HG03196 (cell line): Measurements from ENCODE around the gene VWA2.

Experiments
- ATAC-seq: cut with Tn5 transposase; IDR thresholded peaks from one replicate; pipeline ENCODE4 v1.9.1; 2021; ENCODE audit not compliant: unreplicated experiment

VWA2 gene

GRCh38 chr10:114293075-114293474, 54.0 kb downstream of the VWA2 start:
- ATAC-seq, result no peak

GRCh38 chr10:114294549-114294948, 55.5 kb downstream of the VWA2 start:
- no peak for ATAC-seq

- ATAC-seq, result no peak
Measured at GRCh38 chr10:114295393-114295792, 56.3 kb downstream of the VWA2 start.

- ATAC-seq, result no peak
Measured at GRCh38 chr10:114297136-114297705, 58.2 kb downstream of the VWA2 start.

GRCh38 chr10:114300036-114300645, 61.1 kb downstream of the VWA2 start:
- no peak for ATAC-seq

- no peak for ATAC-seq
Measured at GRCh38 chr10:114301177-114301576, 62.1 kb downstream of the VWA2 start.

GRCh38 chr10:114301951-114302710, 63.1 kb downstream of the VWA2 start:
- ATAC-seq, result no peak

GRCh38 chr10:114303556-114303955, 64.5 kb downstream of the VWA2 start:
- ATAC-seq, result no peak

GRCh38 chr10:114304017-114304570, 65.0 kb downstream of the VWA2 start:
- ATAC-seq, result peak; percentile 77

GRCh38 chr10:114304571-114305421, 65.7 kb downstream of the VWA2 start:
- ATAC-seq, result peak; percentile 53

- ATAC-seq, result no peak
Measured at GRCh38 chr10:114305521-114305925, 66.5 kb downstream of the VWA2 start.

GRCh38 chr10:114306116-114306973, 67.3 kb downstream of the VWA2 start:
- ATAC-seq, result no peak

GRCh38 chr10:114307731-114308130, 68.7 kb downstream of the VWA2 start:
- ATAC-seq, result no peak

GRCh38 chr10:114308531-114309363, 69.7 kb downstream of the VWA2 start:
- ATAC-seq, result no peak

- no peak for ATAC-seq
Measured at GRCh38 chr10:114309364-114309651, 70.3 kb downstream of the VWA2 start.

- ATAC-seq, result no peak
Measured at GRCh38 chr10:114310346-114310745, 71.3 kb downstream of the VWA2 start.

GRCh38 chr10:114311023-114311422, 72.0 kb downstream of the VWA2 start:
- ATAC-seq, result no peak

- no peak for ATAC-seq
Measured at GRCh38 chr10:114311496-114312209, 72.6 kb downstream of the VWA2 start.

- no peak for ATAC-seq
Measured at GRCh38 chr10:114313139-114313538, 74.1 kb downstream of the VWA2 start.
